Muscle of leg (tissue), 11 donors: Measurements from ENCODE around the gene GPA33. TPM values are rescaled to one million over a fixed set of nuclear protein-coding genes. Genes with fewer than 3 reads are reported as not detected.

Experiments used
- DNase-seq: peaks from one replicate; pipeline ENCODE4 v3.0.0; 2013
- H3K27ac ChIP-seq: one replicate; pipeline ENCODE4 v1.5.1; 2013; ENCODE audit warnings: mild to moderate bottlenecking, low read length, control low read depth
- H3K27me3 ChIP-seq: one replicate; pipeline ENCODE4 v1.6.1; 2013; ENCODE audit warnings: low read length; ENCODE audit not compliant: control insufficient read depth, insufficient read depth
- H3K36me3 ChIP-seq: one replicate; pipeline ENCODE4 v1.6.1; 2013; ENCODE audit warnings: low read length; ENCODE audit not compliant: control insufficient read depth, insufficient read depth
- H3K4me1 ChIP-seq: one replicate; pipeline ENCODE4 v1.6.1; 2013; ENCODE audit warnings: low read length; ENCODE audit not compliant: control insufficient read depth, insufficient read depth
- H3K4me3 ChIP-seq: one replicate; pipeline ENCODE4 v1.5.1; 2013; ENCODE audit warnings: low read length, control low read depth
- H3K9me3 ChIP-seq: replicated peaks from 2 replicates; pipeline ENCODE4 v1.6.1; 2013; ENCODE audit warnings: low read depth, low read length; ENCODE audit not compliant: control insufficient read depth
- WGBS: methylation state at CpG from one replicate; pipeline ENCODE4 v1.1.5; 2013; ENCODE audit warnings: missing lambda C conversion rate; ENCODE audit not compliant: insufficient coverage; 5-methylcytosine and 5-hydroxymethylcytosine counted together
- polyA plus RNA-seq, 8 donors: library from polyadenylated mRNA; unstranded; fragments of 120-200 nt; gene quantifications; one replicate each; pipeline versions ENCODE4 v1.2.1 to v1.2.3, GENCODE V29; 2013; ENCODE audit warnings: inconsistent platforms in 1 of 8, low replicate concordance in 1 of 8; ENCODE audit not compliant: insufficient read length in 8 of 8, insufficient read depth in 1 of 8
- total RNA-seq: library from RNA; stranded (reverse); fragments of 120-200 nt; gene quantifications from one replicate; pipeline ENCODE4 v1.2.4, GENCODE V29; 2013

The GPA33 gene
- total and polyA plus RNA-seq, 9 donors = 0.04 to 3.7 (median 0.11) TPM; not detected in 1

DNA sequence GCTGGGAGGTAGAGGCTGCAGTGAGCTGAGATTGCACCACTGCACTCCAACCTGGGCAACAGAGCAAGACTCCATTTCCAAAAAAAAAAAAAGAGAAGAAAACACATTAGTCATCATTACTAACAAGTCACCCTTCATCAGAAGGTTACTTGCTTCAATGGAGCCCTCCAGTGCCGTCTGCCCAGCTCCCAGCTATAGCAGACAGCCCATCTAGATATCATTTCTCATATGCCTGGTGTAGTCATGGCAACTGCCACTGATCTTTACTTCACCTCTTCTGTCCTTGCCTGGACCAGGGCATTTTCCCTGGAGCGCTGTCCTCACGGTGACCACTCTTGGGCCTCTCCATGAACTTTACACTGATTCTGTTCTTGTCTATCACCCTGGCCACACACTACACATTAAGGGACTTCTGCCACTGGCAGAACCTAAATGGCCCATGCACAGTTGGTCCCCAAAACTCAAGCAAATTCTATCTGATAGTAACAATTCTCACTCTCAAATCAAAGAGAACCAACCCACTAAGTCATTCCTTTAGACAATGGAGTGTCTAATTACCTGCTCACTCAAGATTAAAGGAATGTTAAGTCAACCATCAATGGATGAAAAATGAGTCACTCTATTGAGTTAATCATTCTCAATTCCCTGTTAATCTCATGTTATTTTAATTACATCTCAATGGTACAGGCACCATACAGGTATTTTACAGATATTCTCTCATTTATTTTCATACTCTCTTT lies 12.9 kb downstream of the GPA33 start:
- no peak overlapping the region for H3K27ac ChIP-seq

DNA sequence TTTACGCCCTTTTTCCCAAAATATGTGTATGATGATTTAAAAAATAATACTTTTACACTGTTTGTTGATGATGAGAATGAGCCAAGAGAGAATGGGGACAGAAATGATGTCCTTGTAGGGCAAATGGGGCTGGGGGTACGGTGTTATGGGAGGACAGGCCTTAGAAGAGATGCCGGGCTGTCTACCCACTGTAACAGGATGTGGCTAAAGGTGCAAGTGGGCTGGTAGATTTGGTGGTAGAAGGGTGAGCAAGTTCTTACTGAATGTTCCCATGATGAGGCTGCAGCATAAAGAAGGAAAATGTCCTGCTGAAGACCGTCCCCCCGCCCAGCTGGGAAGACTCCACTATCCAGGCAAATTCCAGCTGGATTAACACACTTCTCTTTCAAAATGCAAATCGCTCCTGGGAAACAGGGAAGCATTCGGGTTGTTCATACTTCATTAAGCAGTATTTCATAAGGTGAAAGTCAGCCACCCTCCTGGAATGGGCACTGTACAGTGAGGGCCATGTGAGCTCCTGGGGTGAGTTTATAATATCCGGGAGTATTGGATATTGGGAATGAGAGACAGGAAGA lies 14.0 kb downstream of the GPA33 start:
- no peaks in the 10 kb centered on the region for H3K9me3 ChIP-seq
- peaks cover 2% of the 10 kb centered on the region for H3K27me3 ChIP-seq
- no peaks in the 10 kb centered on the region for H3K4me1 ChIP-seq
- no peaks in the 10 kb centered on the region for H3K36me3 ChIP-seq
- 64% methylated on average over 3 of the region's 8 CpGs for WGBS
- H3K4me3 ChIP-seq = no peak overlapping the region
- no peak for DNase-seq
- H3K27ac ChIP-seq = no peak overlapping the region

More for the DNA sequence above, 12.9 kb downstream of the GPA33 start:
- DNase-seq = no peak
- WGBS = 76% methylated on average over 3 of the region's 3 CpGs
- Histone ChIP-seq H3K4me1 (peaks cover 2% of the 10 kb centered on the region), H3K36me3 (no peaks in the 10 kb centered on the region), H3K27me3 (peaks cover 4% of the 10 kb centered on the region), H3K9me3 (no peaks in the 10 kb centered on the region), H3K4me3 (no peak overlapping the region)

DNA sequence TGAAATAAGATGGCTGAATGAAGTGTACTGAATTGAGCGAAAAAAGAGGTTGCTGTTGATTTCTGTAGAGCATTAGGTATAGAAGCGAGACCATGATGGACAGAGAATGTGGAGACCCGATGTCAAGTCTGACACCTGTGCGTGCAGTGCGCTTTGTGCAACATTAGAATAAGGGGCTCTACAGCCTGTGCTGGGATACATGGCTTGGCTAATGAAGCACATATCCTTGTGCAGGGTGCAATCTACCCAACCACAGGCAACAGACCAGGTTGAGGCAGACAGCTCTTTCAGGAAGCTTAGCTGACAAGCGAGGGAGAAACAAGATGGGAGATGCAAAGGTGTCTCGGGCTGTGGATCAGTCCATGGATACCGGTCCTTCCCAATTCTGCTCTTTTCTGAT lies 18.9 kb downstream of the GPA33 start:
- WGBS = 97% methylated on average over 6 of the region's 8 CpGs
- no peaks in the 10 kb centered on the region for H3K9me3 ChIP-seq
- no peak for DNase-seq

DNA sequence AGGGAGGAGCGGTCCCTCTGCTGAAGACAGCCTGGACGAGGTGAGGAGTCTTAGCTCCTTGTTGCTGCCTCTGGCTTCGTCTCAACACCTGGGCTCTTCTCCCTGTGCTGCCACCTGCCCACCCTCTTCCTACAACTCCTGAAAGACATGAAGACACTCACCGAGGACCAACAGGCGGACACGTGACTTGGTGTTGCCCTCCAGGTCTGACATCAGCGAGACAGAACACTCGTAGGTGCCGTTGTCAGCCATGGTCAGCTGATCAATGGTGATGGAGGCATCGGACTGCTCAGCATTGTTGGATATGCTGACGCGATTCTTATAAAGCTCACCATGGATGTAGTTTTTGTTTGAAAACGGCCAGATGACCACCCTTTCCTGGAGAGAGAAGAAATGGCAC lies 21.4 kb downstream of the GPA33 start:
- Histone ChIP-seq H3K9me3 (no peaks in the 10 kb centered on the region), H3K27me3 (peaks cover 3% of the 10 kb centered on the region), H3K4me3 (no peak overlapping the region), H3K4me1 (no peaks in the 10 kb centered on the region), H3K36me3 (no peaks in the 10 kb centered on the region), H3K27ac (no peak overlapping the region)
- 91% methylated on average over 7 of the region's 13 CpGs for WGBS
- DNase-seq = no peak

More for the DNA sequence above, 18.9 kb downstream of the GPA33 start:
- H3K36me3 ChIP-seq = no peaks in the 10 kb centered on the region
- H3K27me3 ChIP-seq = no peaks in the 10 kb centered on the region
- H3K27ac ChIP-seq = no peak overlapping the region
- H3K4me3 ChIP-seq = no peak overlapping the region
- H3K4me1 ChIP-seq = no peaks in the 10 kb centered on the region

DNA sequence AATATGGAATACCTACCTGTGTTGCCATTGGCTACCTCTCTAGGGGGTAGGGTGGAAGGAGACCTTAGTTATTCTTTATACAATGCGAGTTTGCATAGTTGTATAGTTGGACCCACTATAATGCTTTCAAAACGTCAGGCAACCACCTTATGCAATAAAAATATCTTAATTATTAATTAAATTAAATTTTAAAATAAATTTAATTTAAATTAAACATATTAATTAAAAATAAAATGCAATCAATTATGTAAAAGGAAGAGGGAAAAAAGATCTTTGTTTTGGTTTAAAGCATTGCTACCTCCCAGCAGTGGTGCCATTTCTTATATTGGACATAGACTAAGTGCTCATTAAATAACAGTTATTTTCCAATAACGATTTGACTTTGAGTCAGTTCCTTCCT lies 22.3 kb downstream of the GPA33 start:
- no CpG with 5 or more reads among the region's 3 CpGs for WGBS
- no peaks in the 10 kb centered on the region for H3K4me1 ChIP-seq
- peaks cover 3% of the 10 kb centered on the region for H3K27me3 ChIP-seq
- no peak overlapping the region for H3K4me3 ChIP-seq
- DNase-seq = no peak
- H3K9me3 ChIP-seq = no peaks in the 10 kb centered on the region
- no peaks in the 10 kb centered on the region for H3K36me3 ChIP-seq
- no peak overlapping the region for H3K27ac ChIP-seq

DNA sequence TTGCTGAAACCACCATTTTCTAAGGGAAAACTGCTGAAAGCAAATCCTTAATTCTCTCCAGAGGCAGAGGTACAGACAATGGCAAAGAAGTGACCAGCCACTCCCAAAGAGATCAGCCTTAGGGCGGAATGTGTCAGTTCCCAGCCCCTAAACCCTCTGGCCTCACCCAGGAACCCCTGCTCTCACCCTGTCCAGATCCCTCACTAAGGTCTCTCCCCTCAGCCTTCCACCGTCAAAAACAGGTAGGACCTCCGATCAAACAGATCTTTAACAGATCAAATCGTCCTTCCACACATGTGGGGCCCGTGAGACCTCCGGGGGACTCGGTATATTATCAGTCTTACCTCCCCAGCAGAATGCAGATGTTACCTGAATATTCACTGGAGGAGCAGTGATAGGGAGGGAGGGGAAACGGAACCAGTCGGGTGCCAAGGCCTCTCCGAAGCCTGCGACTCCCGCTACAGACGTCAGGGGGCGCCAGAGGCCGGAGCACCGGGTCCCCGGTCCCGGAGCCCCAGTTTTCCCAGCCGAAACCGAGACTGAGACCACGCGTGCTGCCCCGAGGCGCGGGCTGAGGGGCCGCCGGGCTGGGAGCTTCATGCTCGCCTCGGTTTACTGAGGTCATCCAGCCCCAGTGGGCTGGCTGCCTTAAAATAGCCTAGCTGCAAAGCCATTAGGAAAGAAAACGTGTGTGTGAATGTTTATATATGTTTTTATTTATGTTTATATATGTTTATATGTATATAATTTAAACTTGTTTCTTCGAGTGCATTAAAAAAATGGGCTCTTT lies 23.6 kb downstream of the GPA33 start:
- peak overlapping the region; percentile 22 for H3K4me3 ChIP-seq

DNA sequence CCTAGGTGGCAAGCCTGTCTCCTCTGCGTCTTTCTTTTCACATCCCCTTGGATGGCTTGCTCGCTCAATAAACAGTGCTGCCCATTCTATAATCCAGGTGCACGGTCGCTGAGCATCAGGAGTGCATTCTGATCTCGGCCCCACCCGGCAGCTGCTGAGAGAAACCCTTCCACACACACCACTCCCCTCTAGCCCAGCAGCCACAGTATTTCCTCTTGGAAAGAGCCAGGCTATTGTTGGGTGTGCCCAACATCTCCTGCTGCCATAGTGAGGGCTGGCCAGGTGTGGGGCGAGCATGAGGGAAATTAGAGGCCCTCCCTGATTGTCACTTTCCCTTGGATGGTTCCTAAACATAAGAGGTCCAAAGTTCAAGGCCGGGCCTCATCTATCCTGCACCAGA lies 24.7 kb downstream of the GPA33 start:
- Histone ChIP-seq H3K9me3 (no peaks in the 10 kb centered on the region), H3K27ac (no peak overlapping the region), H3K36me3 (no peaks in the 10 kb centered on the region), H3K27me3 (peaks cover 3% of the 10 kb centered on the region), H3K4me1 (no peaks in the 10 kb centered on the region), H3K4me3 (no peak overlapping the region)
- WGBS = 97% methylated on average over 5 of the region's 8 CpGs
- DNase-seq = no peak

More for the DNA sequence above, 23.6 kb downstream of the GPA33 start:
- WGBS = 10% methylated on average over 8 of the region's 31 CpGs
- Histone ChIP-seq H3K27me3 (peaks cover 3% of the 10 kb centered on the region), H3K36me3 (no peaks in the 10 kb centered on the region), H3K4me1 (no peaks in the 10 kb centered on the region), H3K27ac (no peak overlapping the region), H3K9me3 (no peaks in the 10 kb centered on the region)
- DNase-seq = peak; percentile 68

DNA sequence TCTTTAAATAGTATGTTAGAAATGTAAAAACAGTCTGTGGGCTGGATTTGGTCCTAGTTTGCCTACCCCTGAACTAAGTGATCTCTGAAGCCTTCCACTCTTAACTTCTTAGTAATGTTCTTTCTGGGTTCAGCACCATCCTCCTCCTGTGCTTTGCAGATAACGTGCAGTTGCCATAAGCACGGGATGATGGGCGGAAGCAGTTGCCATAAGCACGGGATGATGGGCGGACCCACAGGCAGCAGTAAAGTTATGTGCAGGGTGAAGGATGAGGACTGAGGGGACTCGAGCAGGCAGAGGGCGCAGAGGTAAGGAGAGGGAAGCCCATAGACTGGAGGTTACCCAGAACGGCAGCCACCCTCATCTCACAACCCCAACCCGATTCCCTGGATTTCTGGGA lies 25.6 kb downstream of the GPA33 start:
- H3K4me1 ChIP-seq = no peaks in the 10 kb centered on the region
- no peak for DNase-seq
- H3K27ac ChIP-seq = no peak overlapping the region
- 64% methylated on average over 5 of the region's 9 CpGs for WGBS
- no peaks in the 10 kb centered on the region for H3K36me3 ChIP-seq
- no peaks in the 10 kb centered on the region for H3K9me3 ChIP-seq
- H3K4me3 ChIP-seq = no peak overlapping the region
- peaks cover 3% of the 10 kb centered on the region for H3K27me3 ChIP-seq

DNA sequence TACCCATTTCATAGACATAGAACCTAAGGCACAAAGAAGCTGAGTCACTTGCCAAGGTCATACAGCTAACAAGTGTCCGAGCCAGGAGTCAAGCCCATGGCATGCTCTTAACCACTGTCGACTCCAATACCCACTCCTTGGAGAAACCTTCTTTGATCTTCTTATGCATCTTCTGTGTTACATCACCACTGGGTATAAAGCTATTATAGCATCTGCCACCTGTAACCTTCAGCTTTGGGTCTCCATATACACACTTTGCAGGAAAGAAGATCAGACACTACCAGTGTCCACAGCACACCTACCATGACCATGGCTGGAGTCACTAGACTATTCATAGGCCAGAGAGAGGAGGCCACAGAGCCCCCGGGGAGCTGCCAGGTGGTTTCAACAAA lies 29.1 kb downstream of the GPA33 start:
- 88% methylated on average over 2 of the region's 3 CpGs for WGBS
- Histone ChIP-seq H3K4me1 (peaks cover 6% of the 10 kb centered on the region), H3K9me3 (no peaks in the 10 kb centered on the region), H3K27me3 (peaks cover 5% of the 10 kb centered on the region), H3K27ac (no peak overlapping the region), H3K4me3 (no peak overlapping the region), H3K36me3 (no peaks in the 10 kb centered on the region)
- DNase-seq = no peak
